ACC112 (cell line): ENCODE data around the gene CC2D1A.

Source experiments
- H2AFZ ChIP-seq: fragments of 200-600 bp; sonication (generic); one replicate; pipeline ENCODE4 v1.6.0; 2017; ENCODE audit warnings: antibody characterized with exemption, low read length; ENCODE audit not compliant: unreplicated experiment
- H3K27ac ChIP-seq: fragments of 200-600 bp; sonication (generic); 2 replicates; pipeline ENCODE4 v1.5.1; 2014; ENCODE audit warnings: low read depth, mild to moderate bottlenecking, antibody characterized with exemption, low read length, moderate library complexity
- H3K27me3 ChIP-seq: fragments of 200-600 bp; sonication (generic); 2 replicates; pipeline ENCODE4 v1.6.1; 2014; ENCODE audit warnings: mild to moderate bottlenecking, antibody characterized with exemption, low read length, moderate library complexity, mixed read lengths; ENCODE audit not compliant: insufficient read depth
- H3K36me3 ChIP-seq: fragments of 200-600 bp; sonication (generic); 2 replicates; pipeline ENCODE4 v1.6.1; 2016; ENCODE audit warnings: mild to moderate bottlenecking, antibody characterized with exemption, low read length, moderate library complexity, mixed read lengths; ENCODE audit not compliant: insufficient read depth
- H3K4me1 ChIP-seq: fragments of 200-600 bp; sonication (generic); one replicate; pipeline ENCODE4 v1.6.1; 2016; ENCODE audit warnings: low read length, mixed read lengths; ENCODE audit not compliant: insufficient read depth, unreplicated experiment, control insufficient read depth
- H3K4me3 ChIP-seq: fragments of 200-600 bp; sonication (generic); 2 replicates; pipeline ENCODE4 v1.5.1; 2014; ENCODE audit warnings: mild to moderate bottlenecking, low read depth, low read length
- H3K79me2 ChIP-seq: fragments of 200-600 bp; sonication (generic); one replicate; pipeline ENCODE4 v1.6.0; 2016; ENCODE audit warnings: low read length; ENCODE audit not compliant: control insufficient read depth, unreplicated experiment, insufficient read depth

The CC2D1A gene

GRCh38 chr19:13955662-13956364 is 49.8 kb downstream of the CC2D1A start:
- peaks cover 19% of the 10 kb centered on the region for H3K79me2 ChIP-seq

GRCh38 chr19:13956365-13956744 is 50.4 kb downstream of the CC2D1A start:
- H2AFZ ChIP-seq, result no peak overlapping the region
- H3K79me2 ChIP-seq, result peaks cover 19% of the 10 kb centered on the region
- H3K4me1 ChIP-seq, result no peaks in the 10 kb centered on the region
- no peak overlapping the region for H3K4me3 ChIP-seq
- H3K36me3 ChIP-seq, result no peaks in the 10 kb centered on the region
- H3K27me3 ChIP-seq, result no peaks in the 10 kb centered on the region
- no peak overlapping the region for H3K27ac ChIP-seq

More at GRCh38 chr19:13955662-13956364, 49.8 kb downstream of the CC2D1A start:
- H3K36me3 ChIP-seq, result no peaks in the 10 kb centered on the region
- no peak overlapping the region for H3K4me3 ChIP-seq
- H2AFZ ChIP-seq, result no peak overlapping the region
- no peaks in the 10 kb centered on the region for H3K4me1 ChIP-seq
- no peak overlapping the region for H3K27ac ChIP-seq
- H3K27me3 ChIP-seq, result no peaks in the 10 kb centered on the region

GRCh38 chr19:13957051-13957450 is 51.0 kb downstream of the CC2D1A start:
- no peaks in the 10 kb centered on the region for H3K4me1 ChIP-seq
- H3K4me3 ChIP-seq, result no peak overlapping the region
- no peaks in the 10 kb centered on the region for H3K36me3 ChIP-seq
- no peak overlapping the region for H3K27ac ChIP-seq
- peaks cover 19% of the 10 kb centered on the region for H3K79me2 ChIP-seq
- H3K27me3 ChIP-seq, result no peaks in the 10 kb centered on the region
- no peak overlapping the region for H2AFZ ChIP-seq

- H3K27me3 ChIP-seq, result no peaks in the 10 kb centered on the region
- peaks cover 16% of the 10 kb centered on the region for H3K79me2 ChIP-seq
- no peak overlapping the region for H2AFZ ChIP-seq
- no peaks in the 10 kb centered on the region for H3K36me3 ChIP-seq
- no peak overlapping the region for H3K27ac ChIP-seq
- H3K4me1 ChIP-seq, result no peaks in the 10 kb centered on the region
- no peak overlapping the region for H3K4me3 ChIP-seq
These were observed 52.0 kb downstream of the CC2D1A start for GRCh38 chr19:13958043-13958442.

- H3K27me3 ChIP-seq, result no peaks in the 10 kb centered on the region
- H3K36me3 ChIP-seq, result no peaks in the 10 kb centered on the region
- no peak overlapping the region for H2AFZ ChIP-seq
- H3K4me1 ChIP-seq, result no peaks in the 10 kb centered on the region
- H3K27ac ChIP-seq, result no peak overlapping the region
- H3K79me2 ChIP-seq, result peaks cover 4% of the 10 kb centered on the region
- H3K4me3 ChIP-seq, result no peak overlapping the region
These were observed 53.4 kb downstream of the CC2D1A start for GRCh38 chr19:13959141-13959961.

- Histone ChIP-seq H3K79me2 (no peaks in the 10 kb centered on the region), H3K27me3 (no peaks in the 10 kb centered on the region), H3K36me3 (no peaks in the 10 kb centered on the region)
These were observed 54.2 kb downstream of the CC2D1A start for GRCh38 chr19:13959962-13960862.

GRCh38 chr19:13960863-13961784 is 55.1 kb downstream of the CC2D1A start:
- no peaks in the 10 kb centered on the region for H3K4me1 ChIP-seq
- H3K79me2 ChIP-seq, result no peaks in the 10 kb centered on the region
- no peak overlapping the region for H3K4me3 ChIP-seq
- H3K36me3 ChIP-seq, result no peaks in the 10 kb centered on the region
- no peak overlapping the region for H3K27ac ChIP-seq
- H2AFZ ChIP-seq, result no peak overlapping the region
- H3K27me3 ChIP-seq, result no peaks in the 10 kb centered on the region

More at GRCh38 chr19:13959962-13960862, 54.2 kb downstream of the CC2D1A start:
- H3K4me1 ChIP-seq, result no peaks in the 10 kb centered on the region
- H2AFZ ChIP-seq, result no peak overlapping the region
- no peak overlapping the region for H3K4me3 ChIP-seq
- no peak overlapping the region for H3K27ac ChIP-seq

- Histone ChIP-seq H3K4me1 (no peaks in the 10 kb centered on the region), H3K36me3 (no peaks in the 10 kb centered on the region), H3K27me3 (no peaks in the 10 kb centered on the region), H3K4me3 (no peak overlapping the region), H3K79me2 (no peaks in the 10 kb centered on the region), H3K27ac (no peak overlapping the region), H2AFZ (no peak overlapping the region)
These were observed 56.1 kb downstream of the CC2D1A start for GRCh38 chr19:13961826-13962698.
